ENCODE measurements around the gene ZNF350. TPM values are rescaled to one million over a fixed set of nuclear protein-coding genes. Genes with fewer than 3 reads are reported as not detected.

Gene ZNF350
- total and polyA plus RNA-seq, 2 of the 13 experiments (the other 11 are each of a cell fraction or from before 2014, with no cell fraction given) = 3.7 to 6.9 TPM

- TF ChIP-seq RERE (CRISPR knock-in tag; IDR thresholded peaks at IDR 0.05; ENCODE audit: low read depth) = no peak
- TF ChIP-seq STAT5B (CRISPR knock-in tag; IDR thresholded peaks at IDR 0.05) = no peak
- peak; percentile 36 for TF ChIP-seq HNRNPLL (IDR thresholded peaks at IDR 0.05; ENCODE audit: low read depth, low read length, poor library complexity, severe bottlenecking)
- no peak; the same call in 1 of the 2 replicates for TF ChIP-seq SAFB2 (CRISPR knock-in tag; IDR thresholded peaks at IDR 0.05; ENCODE audit: borderline replicate concordance, low read depth)
- no peak for TF ChIP-seq HNRNPL (IDR thresholded peaks at IDR 0.05; ENCODE audit: low read depth, low read length)
- TF ChIP-seq ZNF30 (CRISPR knock-in tag; IDR thresholded peaks at IDR 0.05) = 0 out of 2 replicates have a peak, but pooled peaks have one; percentile 37
- peak; percentile 69 for TF ChIP-seq GABPB1 (CRISPR knock-in tag; IDR thresholded peaks at IDR 0.05)
- peak; percentile 60; the same call in 1 of the 2 replicates for TF ChIP-seq ZHX2 (IDR thresholded peaks at IDR 0.05; ENCODE audit: low read depth)
- no peak for TF ChIP-seq ZHX2 (CRISPR knock-in tag; IDR thresholded peaks at IDR 0.05; ENCODE audit: borderline replicate concordance)
- TF ChIP-seq SP2 (CRISPR knock-in tag; IDR thresholded peaks at IDR 0.05) = peak; percentile 81
- no peak for TF ChIP-seq ZNF557 (CRISPR knock-in tag; IDR thresholded peaks at IDR 0.05)
- peak; percentile 23 for TF ChIP-seq CBX1 (IDR thresholded peaks at IDR 0.05; ENCODE audit: low read depth)
- TF ChIP-seq POLR2A (IDR thresholded peaks at IDR 0.05; ENCODE audit: insufficient read depth in 1 of 2, low read depth in 2 of 2, low read length in 2 of 2) = peak in 1 of 2 experiments; percentile 46; a peak in 2 of 4 replicates
- no peak for TF ChIP-seq SUZ12 (IDR thresholded peaks at IDR 0.05; ENCODE audit: low read depth, low read length)
- TF ChIP-seq ZBTB25 (CRISPR knock-in tag; IDR thresholded peaks at IDR 0.05) = 0 out of 2 replicates have a peak, but pooled peaks have one; percentile 28
- no peak for TF ChIP-seq ISX (CRISPR knock-in tag; conservative IDR thresholded peaks at IDR 0.05)
- TF ChIP-seq MIER2 (CRISPR knock-in tag; IDR thresholded peaks at IDR 0.05) = no peak
Measured at GRCh38 chr19:51926784-51927741, 59.6 kb downstream of the ZNF350 start, which contains the start of gene ZNF613 (continued).

Data from HepG2 (cell line).